HepG2 (cell line): Measurements from ENCODE around the gene RPS6KA3. TPM values are rescaled to one million over a fixed set of nuclear protein-coding genes. Genes with fewer than 3 reads are reported as not detected.
A peak's percentile ranks its signal among the peaks of the same experiment; 100 is the strongest.

Source experiments
- FOXM1 ChIP-seq: sonication (generic); formaldehyde crosslinking; IDR thresholded peaks from 2 replicates; pipeline ENCODE4 v1.5.0; 2020; ENCODE audit warnings: missing genetic modification reagents
- GLI4 ChIP-seq: sonication (generic); formaldehyde crosslinking; IDR thresholded peaks from 2 replicates; pipeline ENCODE4 v1.5.1; 2020; ENCODE audit warnings: missing genetic modification reagents, mild to moderate bottlenecking, moderate library complexity, borderline replicate concordance
- KDM2A ChIP-seq: sonication (generic); formaldehyde crosslinking; IDR thresholded peaks from 2 replicates; pipeline ENCODE4 v1.4.0; 2020; ENCODE audit warnings: low read depth, missing genetic modification reagents, borderline replicate concordance
- KMT2B ChIP-seq: IDR thresholded peaks from 2 replicates; pipeline ENCODE4 v1.6.1; 2016; ENCODE audit warnings: missing genetic modification reagents, missing compliant biosample characterization
- NBN ChIP-seq: fragments of 450-650 bp; conservative IDR thresholded peaks from 2 replicates; pipeline ENCODE4 v1.6.1; 2017
- NFE2 ChIP-seq: sonication (generic); formaldehyde crosslinking; IDR thresholded peaks from 2 replicates; pipeline ENCODE4 v1.4.0; 2020; ENCODE audit warnings: missing genetic modification reagents
- POGZ ChIP-seq: sonication (generic); formaldehyde crosslinking; IDR thresholded peaks from 2 replicates; pipeline ENCODE4 v1.4.0; 2020; ENCODE audit warnings: mild to moderate bottlenecking, missing genetic modification reagents
- SMC3 ChIP-seq: IDR thresholded peaks from 2 replicates; pipeline ENCODE4 v1.6.1; 2011; ENCODE audit warnings: low read length, improper control_type of control experiment
- SNAI1 ChIP-seq: sonication (generic); formaldehyde crosslinking; IDR thresholded peaks from 2 replicates; pipeline ENCODE4 v1.5.0; 2020; ENCODE audit warnings: mild to moderate bottlenecking, missing genetic modification reagents, borderline replicate concordance
- TCF7 ChIP-seq: sonication (generic); IDR thresholded peaks from 2 replicates; pipeline ENCODE4 v1.6.1; 2016; ENCODE audit warnings: antibody characterized with exemption, low read depth
- TGIF2 ChIP-seq: IDR thresholded peaks from 2 replicates; pipeline ENCODE4 v1.6.1; 2016; ENCODE audit warnings: control low read depth, missing compliant biosample characterization
- U2AF1 ChIP-seq: fragments of 200-400 bp; formaldehyde crosslinking; optimal IDR thresholded peaks from 2 replicates; pipeline ENCODE3; 2017; ENCODE audit warnings: mild to moderate bottlenecking, low read depth, low read length
- ZBTB8A ChIP-seq: sonication (generic); formaldehyde crosslinking; IDR thresholded peaks from 2 replicates; pipeline ENCODE4 v1.4.0; 2020; ENCODE audit warnings: mild to moderate bottlenecking, low read depth, missing genetic modification reagents, borderline replicate concordance
- ZFX ChIP-seq: sonication (generic); formaldehyde crosslinking; IDR thresholded peaks from 2 replicates; pipeline ENCODE4 v1.4.0; 2020; ENCODE audit warnings: mild to moderate bottlenecking, low read depth, missing genetic modification reagents, moderate library complexity
- ZNF335 ChIP-seq: sonication (generic); formaldehyde crosslinking; IDR thresholded peaks from 2 replicates; pipeline ENCODE4 v1.4.0; 2020; ENCODE audit warnings: missing genetic modification reagents
- ZNF567 ChIP-seq: sonication (generic); formaldehyde crosslinking; IDR thresholded peaks from 2 replicates; pipeline ENCODE4 v1.8.1; 2023; ENCODE audit warnings: mild to moderate bottlenecking, missing genetic modification reagents, borderline replicate concordance
- ZNF607 ChIP-seq: sonication (generic); formaldehyde crosslinking; IDR thresholded peaks from 2 replicates; pipeline ENCODE4 v1.5.1; 2020; ENCODE audit warnings: missing genetic modification reagents, mild to moderate bottlenecking, borderline replicate concordance
- ZNF672 ChIP-seq: sonication (generic); formaldehyde crosslinking; IDR thresholded peaks from 2 replicates; pipeline ENCODE4 v1.8.1; 2022; ENCODE audit warnings: missing genetic modification reagents
- ZNF7 ChIP-seq: IDR thresholded peaks from 2 replicates; pipeline ENCODE4 v1.6.1; 2016; ENCODE audit warnings: missing biosample characterization, missing genetic modification reagents
- polyA plus RNA-seq, 8 experiments: library from polyadenylated mRNA; depleted of rRNA in 3 of 8; stranded (reverse) in 7 of 8; unstranded in 1 of 8; fragments of >200 nt; fragmentation: Illumina TruSeq in 4 of 8; extraction: Trizol in 4 of 8; gene quantifications; 2 replicates each; pipeline versions ENCODE4 v1.2.1 to v1.2.3, GENCODE V29; 2011 to 2016; ENCODE audit warnings: low read depth in 4 of 8, missing spikeins in 1 of 8, mixed read lengths in 1 of 8; ENCODE audit not compliant: insufficient read depth in 1 of 8
- total RNA-seq, 5 experiments: library from RNA; depleted of rRNA; stranded (reverse); fragments of >200 nt; fragmentation: Illumina TruSeq; extraction: Trizol; gene quantifications; 2 replicates each; pipeline ENCODE4 v1.2.3, GENCODE V29; 2016; ENCODE audit warnings: low read depth in 1 of 5
- TF ChIP-seq, protein P1 (sequence below): fragments of 450-650 bp; IDR thresholded peaks from 2 replicates; pipeline ENCODE4 v1.6.1; 2016
- TF ChIP-seq, protein P2 (sequence below): conservative IDR thresholded peaks from 2 replicates; pipeline ENCODE4 v1.6.1; 2018; ENCODE audit warnings: missing genetic modification reagents
- TF ChIP-seq, protein P3 (sequence below): sonication (generic); formaldehyde crosslinking; IDR thresholded peaks from 2 replicates; pipeline ENCODE4 v1.8.0; 2022; ENCODE audit warnings: missing genetic modification reagents, mild to moderate bottlenecking, borderline replicate concordance
- TF ChIP-seq, protein P4 (sequence below): sonication (generic); formaldehyde crosslinking; IDR thresholded peaks from 2 replicates; pipeline ENCODE4 v1.4.0; 2020; ENCODE audit warnings: mild to moderate bottlenecking, missing genetic modification reagents, borderline replicate concordance

RPS6KA3 gene
- total and polyA plus RNA-seq, 2 of the 13 experiments (the other 11 are each of a cell fraction or from before 2014, with no cell fraction given), result 314 to 357 TPM

DNA sequence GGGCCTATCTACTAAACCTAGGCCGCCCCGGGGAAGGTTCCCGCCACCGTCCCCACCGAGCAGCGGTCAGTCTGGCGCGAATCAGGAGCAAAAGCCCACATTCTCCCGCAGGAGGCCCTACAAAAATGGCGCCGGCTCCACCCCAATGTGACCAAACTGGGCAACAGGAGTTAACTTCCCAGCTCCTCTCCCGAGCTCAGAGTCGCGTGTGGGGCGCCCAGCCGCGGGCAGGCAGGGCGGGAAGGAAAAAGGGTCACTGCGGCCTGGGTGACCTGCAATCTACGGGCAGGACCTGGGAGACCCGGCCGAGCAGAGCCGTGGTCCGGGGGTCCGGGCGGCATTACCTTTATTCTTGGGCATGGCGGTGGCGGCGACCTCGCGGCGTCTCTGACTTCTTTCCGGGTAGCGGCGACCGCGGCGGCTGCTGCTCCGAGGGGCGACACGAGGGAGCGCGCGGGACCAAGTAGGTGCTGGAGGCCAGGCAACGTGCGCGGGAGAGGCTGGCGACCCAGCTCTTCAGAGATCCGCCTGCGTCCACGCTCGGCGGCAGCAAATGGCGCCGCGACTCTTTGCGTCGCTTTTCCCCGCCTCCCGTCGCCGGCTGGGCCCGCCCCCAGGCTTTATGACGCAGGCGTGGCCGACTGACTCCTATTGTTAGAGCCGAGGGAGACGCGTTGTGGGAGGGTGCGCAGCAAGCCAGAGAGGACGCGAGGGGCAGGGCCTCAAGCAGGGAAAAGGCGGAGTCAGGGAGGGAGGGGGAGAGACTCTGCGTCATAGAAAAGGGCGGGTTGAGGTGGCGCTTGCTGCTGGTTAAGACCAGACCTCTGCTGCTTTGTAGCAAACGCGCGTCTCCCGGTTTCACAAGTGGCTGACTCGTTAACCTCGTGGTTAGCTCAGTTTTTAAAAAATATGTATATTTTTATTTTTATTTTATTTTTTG is 125.2 kb downstream of the RPS6KA3 start, which contains the start of gene EIF1AX (continued):
- TF ChIP-seq, protein P1, sequence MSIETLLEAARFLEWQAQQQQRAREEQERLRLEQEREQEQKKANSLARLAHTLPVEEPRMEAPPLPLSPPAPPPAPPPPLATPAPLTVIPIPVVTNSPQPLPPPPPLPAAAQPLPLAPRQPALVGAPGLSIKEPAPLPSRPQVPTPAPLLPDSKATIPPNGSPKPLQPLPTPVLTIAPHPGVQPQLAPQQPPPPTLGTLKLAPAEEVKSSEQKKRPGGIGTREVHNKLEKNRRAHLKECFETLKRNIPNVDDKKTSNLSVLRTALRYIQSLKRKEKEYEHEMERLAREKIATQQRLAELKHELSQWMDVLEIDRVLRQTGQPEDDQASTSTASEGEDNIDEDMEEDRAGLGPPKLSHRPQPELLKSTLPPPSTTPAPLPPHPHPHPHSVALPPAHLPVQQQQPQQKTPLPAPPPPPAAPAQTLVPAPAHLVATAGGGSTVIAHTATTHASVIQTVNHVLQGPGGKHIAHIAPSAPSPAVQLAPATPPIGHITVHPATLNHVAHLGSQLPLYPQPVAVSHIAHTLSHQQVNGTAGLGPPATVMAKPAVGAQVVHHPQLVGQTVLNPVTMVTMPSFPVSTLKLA, result 0 out of 2 replicates have a peak, but pooled peaks have one; percentile 7
- TF ChIP-seq ZNF335 (CRISPR knock-in tag) (no peak), ZNF7 (no peak), NFE2 (CRISPR knock-in tag) (no peak), KDM2A (CRISPR knock-in tag) (peak; percentile 18; the same call in 1 of the 2 replicates), NBN (no peak), ZNF567 (CRISPR knock-in tag) (no peak), SNAI1 (CRISPR knock-in tag) (no peak), FOXM1 (CRISPR knock-in tag) (no peak), TCF7 (no peak), KMT2B (CRISPR knock-in tag) (no peak), ZFX (CRISPR knock-in tag) (peak; percentile 59), GLI4 (CRISPR knock-in tag) (no peak), SMC3 (no peak), ZNF672 (CRISPR knock-in tag) (no peak), U2AF1 (no peak), TGIF2 (CRISPR knock-in tag) (no peak), POGZ (no peak; the same call in 1 of the 2 replicates), ZBTB8A (no peak), ZNF607 (CRISPR knock-in tag) (no peak)
- TF ChIP-seq, protein P2, sequence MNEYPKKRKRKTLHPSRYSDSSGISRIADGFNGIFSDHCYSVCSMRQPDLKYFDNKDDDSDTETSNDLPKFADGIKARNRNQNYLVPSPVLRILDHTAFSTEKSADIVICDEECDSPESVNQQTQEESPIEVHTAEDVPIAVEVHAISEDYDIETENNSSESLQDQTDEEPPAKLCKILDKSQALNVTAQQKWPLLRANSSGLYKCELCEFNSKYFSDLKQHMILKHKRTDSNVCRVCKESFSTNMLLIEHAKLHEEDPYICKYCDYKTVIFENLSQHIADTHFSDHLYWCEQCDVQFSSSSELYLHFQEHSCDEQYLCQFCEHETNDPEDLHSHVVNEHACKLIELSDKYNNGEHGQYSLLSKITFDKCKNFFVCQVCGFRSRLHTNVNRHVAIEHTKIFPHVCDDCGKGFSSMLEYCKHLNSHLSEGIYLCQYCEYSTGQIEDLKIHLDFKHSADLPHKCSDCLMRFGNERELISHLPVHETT (CRISPR knock-in tag), result no peak
- TF ChIP-seq, protein P3, sequence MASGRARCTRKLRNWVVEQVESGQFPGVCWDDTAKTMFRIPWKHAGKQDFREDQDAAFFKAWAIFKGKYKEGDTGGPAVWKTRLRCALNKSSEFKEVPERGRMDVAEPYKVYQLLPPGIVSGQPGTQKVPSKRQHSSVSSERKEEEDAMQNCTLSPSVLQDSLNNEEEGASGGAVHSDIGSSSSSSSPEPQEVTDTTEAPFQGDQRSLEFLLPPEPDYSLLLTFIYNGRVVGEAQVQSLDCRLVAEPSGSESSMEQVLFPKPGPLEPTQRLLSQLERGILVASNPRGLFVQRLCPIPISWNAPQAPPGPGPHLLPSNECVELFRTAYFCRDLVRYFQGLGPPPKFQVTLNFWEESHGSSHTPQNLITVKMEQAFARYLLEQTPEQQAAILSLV (CRISPR knock-in tag), result no peak
- TF ChIP-seq, protein P4, sequence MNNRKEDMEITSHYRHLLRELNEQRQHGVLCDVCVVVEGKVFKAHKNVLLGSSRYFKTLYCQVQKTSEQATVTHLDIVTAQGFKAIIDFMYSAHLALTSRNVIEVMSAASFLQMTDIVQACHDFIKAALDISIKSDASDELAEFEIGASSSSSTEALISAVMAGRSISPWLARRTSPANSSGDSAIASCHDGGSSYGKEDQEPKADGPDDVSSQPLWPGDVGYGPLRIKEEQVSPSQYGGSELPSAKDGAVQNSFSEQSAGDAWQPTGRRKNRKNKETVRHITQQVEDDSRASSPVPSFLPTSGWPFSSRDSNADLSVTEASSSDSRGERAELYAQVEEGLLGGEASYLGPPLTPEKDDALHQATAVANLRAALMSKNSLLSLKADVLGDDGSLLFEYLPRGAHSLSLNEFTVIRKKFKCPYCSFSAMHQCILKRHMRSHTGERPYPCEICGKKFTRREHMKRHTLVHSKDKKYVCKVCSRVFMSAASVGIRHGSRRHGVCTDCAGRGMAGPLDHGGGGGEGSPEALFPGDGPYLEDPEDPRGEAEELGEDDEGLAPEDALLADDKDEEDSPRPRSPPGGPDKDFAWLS (CRISPR knock-in tag), result no peak
